GM23338 (cell line): ENCODE measurements around the gene RBPMS2. TPM values are rescaled to one million over a fixed set of nuclear protein-coding genes. Genes with fewer than 3 reads are reported as not detected.

Experiments used
- ATAC-seq: fragments of 200-7000 bp; cut with Tn5 transposase; 3 replicates; pipeline ENCODE4 v1.9.1; 2020
- DNase-seq: peaks from one replicate; pipeline ENCODE4 v3.0.0-alpha.2; 2015; ENCODE audit warnings: low spot score
- H2AFZ ChIP-seq: fragments of 200-600 bp; sonication (generic); 2 replicates; pipeline ENCODE4 v1.8.0; 2016; ENCODE audit warnings: antibody characterized with exemption, mild to moderate bottlenecking, moderate library complexity
- H3F3A ChIP-seq: fragments of 200-600 bp; sonication (generic); replicated peaks from 2 replicates; pipeline ENCODE4 v1.8.0; 2017; ENCODE audit warnings: antibody characterized with exemption, mixed run types, low read depth
- H3K27ac ChIP-seq: fragments of 200-600 bp; sonication (generic); 2 replicates; pipeline ENCODE4 v1.6.1; 2016; ENCODE audit warnings: low read depth
- H3K27me3 ChIP-seq: fragments of 200-600 bp; sonication (generic); 2 replicates; pipeline ENCODE4 v1.8.0; 2016; ENCODE audit warnings: mild to moderate bottlenecking, mixed run types, moderate library complexity; ENCODE audit not compliant: insufficient read depth
- H3K36me3 ChIP-seq: fragments of 200-600 bp; sonication (generic); 2 replicates; pipeline ENCODE4 v1.8.0; 2016; ENCODE audit warnings: mild to moderate bottlenecking; ENCODE audit not compliant: insufficient read depth
- H3K4me1 ChIP-seq: fragments of 200-600 bp; sonication (generic); 2 replicates; pipeline ENCODE4 v1.8.0; 2016; ENCODE audit warnings: mild to moderate bottlenecking, moderate library complexity; ENCODE audit not compliant: insufficient read depth
- H3K4me2 ChIP-seq: fragments of 200-600 bp; sonication (generic); 2 replicates; pipeline ENCODE4 v1.7.1; 2017; ENCODE audit warnings: mixed run types
- H3K4me3 ChIP-seq: fragments of 200-600 bp; sonication (generic); 2 replicates; pipeline ENCODE4 v1.6.1; 2016; ENCODE audit warnings: mixed run types
- H3K79me2 ChIP-seq: fragments of 200-600 bp; sonication (generic); replicated peaks from 2 replicates; pipeline ENCODE4 v1.8.0; 2017; ENCODE audit warnings: mild to moderate bottlenecking; ENCODE audit not compliant: insufficient read depth
- H3K9me2 ChIP-seq: fragments of 200-600 bp; sonication (generic); 2 replicates; pipeline ENCODE4 v1.8.0; 2017; ENCODE audit not compliant: insufficient read depth
- H4K20me1 ChIP-seq: fragments of 200-600 bp; sonication (generic); replicated peaks from 2 replicates; pipeline ENCODE4 v1.8.0; 2017; ENCODE audit warnings: mild to moderate bottlenecking; ENCODE audit not compliant: insufficient read depth
- H3K27ac Mint-ChIP-seq: 2 replicates; pipeline ENCODE4 v1.8.0; 2020; ENCODE audit warnings: inconsistent platforms, mild to moderate bottlenecking, moderate library complexity, mixed read lengths
- H3K27me3 Mint-ChIP-seq: 3 replicates; pipeline ENCODE4 v1.8.0; 2022; ENCODE audit warnings: low read depth, mild to moderate bottlenecking, moderate library complexity, mixed read lengths, inconsistent platforms; ENCODE audit not compliant: insufficient read depth, poor library complexity
- H3K36me3 Mint-ChIP-seq: 3 replicates; pipeline ENCODE4 v1.8.0; 2021; ENCODE audit warnings: low read depth, mild to moderate bottlenecking, inconsistent platforms, moderate library complexity, mixed read lengths
- H3K4me1 Mint-ChIP-seq: 3 replicates; pipeline ENCODE4 v1.8.0; 2020; ENCODE audit warnings: mild to moderate bottlenecking, inconsistent platforms, mixed read lengths
- H3K4me3 Mint-ChIP-seq: 3 replicates; pipeline ENCODE4 v1.8.0; 2021; ENCODE audit warnings: moderate library complexity, mild to moderate bottlenecking, inconsistent platforms, mixed read lengths
- H3K9me3 Mint-ChIP-seq: 3 replicates; pipeline ENCODE4 v1.8.0; 2020; ENCODE audit warnings: moderate library complexity, mild to moderate bottlenecking, inconsistent platforms, mixed read lengths
- POLR2AphosphoS5 ChIP-seq: IDR thresholded peaks from 2 replicates; pipeline ENCODE4 v1.6.1; 2016; ENCODE audit warnings: antibody characterized with exemption, low read depth
- STAT1 ChIP-seq: IDR thresholded peaks from one replicate; pipeline ENCODE4 v1.6.1; 2016; ENCODE audit warnings: antibody characterized with exemption; ENCODE audit not compliant: unreplicated experiment
- ZNF331 ChIP-seq: fragments of 250-450 bp; sonication (Bioruptor Pico); IDR thresholded peaks from 2 replicates; pipeline ENCODE4 v1.5.0; 2020; ENCODE audit warnings: low read depth, mild to moderate bottlenecking, moderate library complexity
- polyA plus RNA-seq: library from polyadenylated mRNA; unstranded; fragments of >200 nt; fragmentation: Nextera tagmentation; extraction: Ambion mirVana; gene quantifications from 2 replicates; pipeline ENCODE4 v1.2.1, GENCODE V29; 2016
- total RNA-seq: library from RNA; depleted of rRNA; stranded (reverse); fragments of >200 nt; shearing (Covaris generic); gene quantifications from 2 replicates; pipeline ENCODE4 v1.2.3, GENCODE V29; 2014
- TF ChIP-seq, protein P1 (sequence below), 2 experiments: fragments of 200-600 bp in 1 of 2; sonication (generic) in 1 of 2; conservative IDR thresholded peaks; 2 replicates each; pipeline versions ENCODE4 v1.5.1 to v1.6.1; 2016 to 2017; ENCODE audit warnings: antibody characterized with exemption in 2 of 2, low read depth in 2 of 2, mild to moderate bottlenecking in 2 of 2, moderate library complexity in 1 of 2
- TF ChIP-seq, protein P2 (sequence below): IDR thresholded peaks from 2 replicates; pipeline ENCODE4 v1.6.1; 2016; ENCODE audit warnings: antibody characterized with exemption

Gene RBPMS2
- total and polyA plus RNA-seq, 2 experiments from 2014 or later: 53.3 to 171 TPM

DNA sequence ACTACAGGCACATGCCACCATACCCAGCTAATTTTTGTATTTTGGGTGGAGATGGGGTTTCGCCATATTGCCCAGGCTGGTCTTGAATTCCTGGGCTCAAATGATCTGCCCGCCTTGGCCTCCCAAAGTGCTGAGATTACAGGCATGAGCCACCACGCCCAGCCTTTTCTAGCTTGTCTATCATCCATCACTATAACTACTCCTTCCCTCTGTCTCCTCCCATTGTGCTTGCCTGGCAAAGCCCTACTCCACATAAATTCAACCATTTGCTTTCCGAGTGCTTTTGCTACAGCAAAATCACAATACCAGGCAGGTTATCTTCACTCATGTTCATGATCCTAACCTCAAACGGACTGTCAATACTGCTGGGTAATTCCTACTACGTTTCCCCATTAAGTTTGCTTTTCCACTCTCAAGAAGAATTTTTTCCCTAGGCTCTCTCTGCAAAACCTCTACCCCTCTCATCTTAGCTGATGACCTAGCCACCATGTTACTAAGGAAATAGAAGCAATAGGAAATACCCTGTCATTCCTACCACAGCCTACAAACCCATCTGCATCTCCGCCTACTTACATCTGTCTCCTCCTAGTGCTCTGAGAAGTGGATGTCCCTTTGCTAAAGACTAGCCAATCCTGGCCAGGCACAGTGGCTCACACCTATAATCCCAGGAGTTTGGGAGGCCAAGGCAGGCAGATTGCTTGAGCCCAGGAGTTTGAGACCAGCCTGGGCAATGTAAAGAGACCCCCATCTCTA, 64.5 kb downstream of the RBPMS2 start:
- peaks cover 9% of the 10 kb centered on the region for H3K27me3 Mint-ChIP-seq
- Histone ChIP-seq H3K4me3 (no peak overlapping the region), H3K9me2 (no peaks in the 10 kb centered on the region), H3K4me1 (no peaks in the 10 kb centered on the region), H3K4me2 (no peak overlapping the region), H3F3A (peaks cover 39% of the 10 kb centered on the region), H3K79me2 (no peaks in the 10 kb centered on the region; the same call in 1 of the 2 replicates), H2AFZ (no peak overlapping the region), H3K36me3 (peaks cover 19% of the 10 kb centered on the region), H3K27me3 (no peaks in the 10 kb centered on the region), H4K20me1 (peaks cover 16% of the 10 kb centered on the region), H3K27ac (no peak overlapping the region)
- H3K9me3 Mint-ChIP-seq: no peaks in the 10 kb centered on the region
- TF ChIP-seq STAT1: no peak
- TF ChIP-seq, protein P1, sequence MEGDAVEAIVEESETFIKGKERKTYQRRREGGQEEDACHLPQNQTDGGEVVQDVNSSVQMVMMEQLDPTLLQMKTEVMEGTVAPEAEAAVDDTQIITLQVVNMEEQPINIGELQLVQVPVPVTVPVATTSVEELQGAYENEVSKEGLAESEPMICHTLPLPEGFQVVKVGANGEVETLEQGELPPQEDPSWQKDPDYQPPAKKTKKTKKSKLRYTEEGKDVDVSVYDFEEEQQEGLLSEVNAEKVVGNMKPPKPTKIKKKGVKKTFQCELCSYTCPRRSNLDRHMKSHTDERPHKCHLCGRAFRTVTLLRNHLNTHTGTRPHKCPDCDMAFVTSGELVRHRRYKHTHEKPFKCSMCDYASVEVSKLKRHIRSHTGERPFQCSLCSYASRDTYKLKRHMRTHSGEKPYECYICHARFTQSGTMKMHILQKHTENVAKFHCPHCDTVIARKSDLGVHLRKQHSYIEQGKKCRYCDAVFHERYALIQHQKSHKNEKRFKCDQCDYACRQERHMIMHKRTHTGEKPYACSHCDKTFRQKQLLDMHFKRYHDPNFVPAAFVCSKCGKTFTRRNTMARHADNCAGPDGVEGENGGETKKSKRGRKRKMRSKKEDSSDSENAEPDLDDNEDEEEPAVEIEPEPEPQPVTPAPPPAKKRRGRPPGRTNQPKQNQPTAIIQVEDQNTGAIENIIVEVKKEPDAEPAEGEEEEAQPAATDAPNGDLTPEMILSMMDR (conservative IDR thresholded peaks at IDR 0.05; ENCODE audit: low read depth in 2 of 2): no peak
- ATAC-seq: no peak; the same call in 2 of the 3 replicates
- DNase-seq: no peak
- no peaks in the 10 kb centered on the region for H3K4me1 Mint-ChIP-seq
- no peak overlapping the region; the same call in 2 of the 3 replicates for H3K4me3 Mint-ChIP-seq
- H3K27ac Mint-ChIP-seq: no peak overlapping the region
- H3K36me3 Mint-ChIP-seq: peaks cover 79% of the 10 kb centered on the region

DNA sequence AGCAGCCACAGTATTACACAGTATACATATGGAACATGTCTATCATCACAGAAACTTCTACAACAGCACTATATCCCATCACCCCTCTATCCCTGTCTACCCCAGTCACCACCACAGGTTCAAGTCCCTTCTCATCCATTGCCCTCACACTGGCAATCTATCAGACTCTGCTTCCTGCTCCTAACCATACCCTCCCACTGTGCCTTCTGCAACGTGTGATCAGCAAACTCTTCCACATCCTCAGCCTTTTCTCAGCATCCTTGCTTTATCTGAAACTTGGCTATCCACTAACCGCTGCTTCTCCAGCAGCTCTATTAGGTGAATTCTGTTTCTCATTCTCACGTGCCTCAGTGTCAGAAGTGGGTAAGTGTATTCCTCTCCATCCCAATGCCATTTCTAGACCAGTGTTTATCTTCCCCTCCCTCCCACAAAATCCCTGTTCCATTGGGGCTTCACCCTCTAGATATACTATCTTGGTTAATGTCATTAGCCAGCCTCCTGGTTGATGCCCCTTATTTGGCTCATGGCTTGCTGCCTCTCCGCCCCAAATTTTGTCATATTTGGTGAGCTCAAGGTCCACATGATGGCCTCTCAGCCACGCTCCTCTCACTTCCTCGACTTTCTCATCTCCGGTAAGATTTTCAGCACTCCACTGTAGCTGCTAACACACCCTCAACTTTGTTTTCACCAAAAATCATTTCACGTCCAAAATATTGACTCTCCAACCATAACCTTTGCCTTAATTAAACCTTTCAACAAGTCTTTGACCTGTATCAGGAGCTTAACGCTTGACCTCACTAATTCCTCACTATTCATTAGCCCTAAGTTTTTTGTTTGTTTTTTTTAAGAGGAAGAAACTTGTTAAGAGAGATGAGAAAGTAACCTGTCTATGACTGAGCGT, 69.1 kb downstream of the RBPMS2 start:
- peaks cover 15% of the 10 kb centered on the region for H3K4me1 Mint-ChIP-seq
- Histone ChIP-seq H4K20me1 (peaks cover 12% of the 10 kb centered on the region), H3K27ac (peak overlapping the region; percentile 14; the same call in 1 of the 2 replicates), H3K4me2 (no peak overlapping the region), H2AFZ (no peak overlapping the region), H3K27me3 (no peaks in the 10 kb centered on the region), H3K4me1 (peaks cover 12% of the 10 kb centered on the region; the same call in 1 of the 2 replicates), H3K79me2 (peaks cover 16% of the 10 kb centered on the region), H3K36me3 (peaks cover 15% of the 10 kb centered on the region; the same call in 1 of the 2 replicates), H3K9me2 (no peaks in the 10 kb centered on the region), H3K4me3 (no peak overlapping the region), H3F3A (peaks cover 55% of the 10 kb centered on the region)
- peaks cover 63% of the 10 kb centered on the region for H3K36me3 Mint-ChIP-seq
- no peak for ATAC-seq
- no peak overlapping the region for H3K4me3 Mint-ChIP-seq
- no peak for DNase-seq
- H3K9me3 Mint-ChIP-seq: no peaks in the 10 kb centered on the region
- H3K27ac Mint-ChIP-seq: peak overlapping the region; percentile 24
- H3K27me3 Mint-ChIP-seq: peaks cover 16% of the 10 kb centered on the region
- TF ChIP-seq ZNF331 (CRISPR knock-in tag) (no peak), POLR2AphosphoS5 (peak; percentile 51)

DNA sequence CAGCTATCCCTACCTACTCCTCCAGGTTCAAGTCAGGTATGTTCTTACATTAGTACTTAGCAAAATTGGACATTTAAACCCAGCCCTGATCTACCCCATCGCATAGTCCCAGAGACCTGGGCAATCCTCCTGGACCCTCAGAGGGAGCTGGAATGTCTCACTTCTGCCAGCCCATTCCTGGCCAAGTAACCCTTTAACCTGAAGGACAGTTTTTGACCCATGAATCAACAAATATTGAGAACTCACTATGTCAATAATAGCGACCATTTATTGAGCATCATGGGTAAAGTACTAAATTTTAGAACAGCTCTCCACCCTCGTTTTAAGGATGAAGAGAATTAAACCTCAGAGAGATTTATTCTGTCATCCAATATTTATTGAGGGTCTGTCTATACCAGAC, 70.4 kb downstream of the RBPMS2 start:
- H3K4me3 Mint-ChIP-seq: no peak overlapping the region
- no peaks in the 10 kb centered on the region for H3K9me2 ChIP-seq
- ATAC-seq (no peak), DNase-seq (no peak)
- peaks cover 14% of the 10 kb centered on the region; the same call in 1 of the 2 replicates for H3K4me1 ChIP-seq
- H3K9me3 Mint-ChIP-seq: no peaks in the 10 kb centered on the region
- H3K36me3 ChIP-seq: peaks cover 15% of the 10 kb centered on the region; the same call in 1 of the 2 replicates
- no peaks in the 10 kb centered on the region for H3K27me3 ChIP-seq
- H3K4me2 ChIP-seq: no peak overlapping the region
- no peak overlapping the region for H3K4me3 ChIP-seq
- no peak overlapping the region for H2AFZ ChIP-seq
- H3K4me1 Mint-ChIP-seq: peaks cover 22% of the 10 kb centered on the region
- TF ChIP-seq, protein P2, sequence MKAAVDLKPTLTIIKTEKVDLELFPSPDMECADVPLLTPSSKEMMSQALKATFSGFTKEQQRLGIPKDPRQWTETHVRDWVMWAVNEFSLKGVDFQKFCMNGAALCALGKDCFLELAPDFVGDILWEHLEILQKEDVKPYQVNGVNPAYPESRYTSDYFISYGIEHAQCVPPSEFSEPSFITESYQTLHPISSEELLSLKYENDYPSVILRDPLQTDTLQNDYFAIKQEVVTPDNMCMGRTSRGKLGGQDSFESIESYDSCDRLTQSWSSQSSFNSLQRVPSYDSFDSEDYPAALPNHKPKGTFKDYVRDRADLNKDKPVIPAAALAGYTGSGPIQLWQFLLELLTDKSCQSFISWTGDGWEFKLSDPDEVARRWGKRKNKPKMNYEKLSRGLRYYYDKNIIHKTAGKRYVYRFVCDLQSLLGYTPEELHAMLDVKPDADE: no peak
- no peak for TF ChIP-seq STAT1
- no peak for TF ChIP-seq ZNF331 (CRISPR knock-in tag)
- H4K20me1 ChIP-seq: peaks cover 7% of the 10 kb centered on the region
- peaks cover 22% of the 10 kb centered on the region for H3K27me3 Mint-ChIP-seq
- H3K27ac ChIP-seq: no peak overlapping the region; the same call in 1 of the 2 replicates
- H3K79me2 ChIP-seq: peaks cover 25% of the 10 kb centered on the region
- no peak overlapping the region for H3K27ac Mint-ChIP-seq
- peaks cover 60% of the 10 kb centered on the region for H3K36me3 Mint-ChIP-seq
- peaks cover 53% of the 10 kb centered on the region for H3F3A ChIP-seq
